Thyroid gland (tissue), 4 donors: ENCODE data around the gene DSCAM.

Source experiments
- CTCF ChIP-seq, 6 experiments: fragments of 200-600 bp in 3 of 6; fragments of 450-650 bp in 3 of 6; sonication (generic) in 3 of 6; IDR thresholded peaks; one replicate each; pipeline ENCODE4 v1.5.1; 2016 to 2019; ENCODE audit warnings: antibody characterized with exemption in 6 of 6, mild to moderate bottlenecking in 2 of 6, inconsistent platforms in 1 of 6, moderate library complexity in 1 of 6
- POLR2A ChIP-seq, 2 donors: fragments of 450-650 bp; IDR thresholded peaks; one replicate each; pipeline ENCODE4 v1.6.1; 2017; ENCODE audit warnings: antibody characterized with exemption in 2 of 2, mild to moderate bottlenecking in 2 of 2, moderate library complexity in 1 of 2

GRCh38 chr21:40331804-40332203 is 515.2 kb downstream of the DSCAM start:
- TF ChIP-seq CTCF (IDR thresholded peaks at IDR 0.05) (no peak), POLR2A (IDR thresholded peaks at IDR 0.05) (no peak)
